Right ventricle myocardium inferior (tissue), 1 donor: ENCODE data around the gene PIK3C3. TPM values are rescaled to one million over a fixed set of nuclear protein-coding genes. Genes with fewer than 3 reads are reported as not detected.

Experiments used
- ATAC-seq: fragments of 200-7000 bp; cut with Tn5 transposase; one replicate; pipeline ENCODE4 v1.9.1; 2020; ENCODE audit warnings: mild to moderate bottlenecking, moderate library complexity
- DNase-seq: peaks from one replicate; pipeline ENCODE4 v3.0.0; 2021; ENCODE audit errors: missing footprints
- intact Hi-C: fragments of 100-400 bp; cut with DNase I; formaldehyde crosslinking; loops from one replicate; pipeline ENCODE4 v1.11.0; 2022
- total RNA-seq: library from RNA; stranded (reverse); fragmentation: NEBNext Ultra II Directional; extraction: Animal tissue kit (Norgen Biotek cat#: 25700); gene quantifications from one replicate; pipeline ENCODE4 v1.2.1, GENCODE V29; 2021
- donor health status: DM: no; HTN: yes; CAD: no; lungs with severe emphysema.

The PIK3C3 gene
- total RNA-seq, 1 donor from 2014 or later = 30.6 TPM

- DNase-seq (no peak), ATAC-seq (no peak)
- intact Hi-C loops = no loop called here
Observed at GRCh38 chr18:41955688-41956087, 654 bp downstream of the PIK3C3 start.

- DNase-seq (no peak), ATAC-seq (no peak)
- intact Hi-C loops = no loop called here
Observed at GRCh38 chr18:41959045-41959444, 4.0 kb downstream of the PIK3C3 start.

- ATAC-seq = no peak
- intact Hi-C loops = no loop called here
- no peak for DNase-seq
Observed at GRCh38 chr18:41965634-41966255, 10.7 kb downstream of the PIK3C3 start.

GRCh38 chr18:41966943-41967342, 11.9 kb downstream of the PIK3C3 start:
- ATAC-seq (peak; percentile 34), DNase-seq (no peak)
- intact Hi-C loops = no loop called here

GRCh38 chr18:41967680-41968079, 12.6 kb downstream of the PIK3C3 start:
- intact Hi-C loops = no loop called here
- DNase-seq (no peak), ATAC-seq (no peak)

GRCh38 chr18:41969881-41970280, 14.8 kb downstream of the PIK3C3 start:
- ATAC-seq = no peak
- DNase-seq = no peak
- intact Hi-C loops = no loop called here

- intact Hi-C loops = no loop called here
- no peak for ATAC-seq
Observed at GRCh38 chr18:41972067-41972925, 17.3 kb downstream of the PIK3C3 start.

GRCh38 chr18:41973983-41974382, 18.9 kb downstream of the PIK3C3 start:
- intact Hi-C loops = no loop called here
- no peak for DNase-seq
- no peak for ATAC-seq

More at GRCh38 chr18:41972067-41972925, 17.3 kb downstream of the PIK3C3 start:
- no peak for DNase-seq

- ATAC-seq (no peak), DNase-seq (no peak)
- intact Hi-C loops = no loop called here
Observed at GRCh38 chr18:41974796-41975201, 19.8 kb downstream of the PIK3C3 start.

GRCh38 chr18:41975284-41975683, 20.2 kb downstream of the PIK3C3 start:
- DNase-seq (no peak), ATAC-seq (no peak)
- intact Hi-C loops = no loop called here

GRCh38 chr18:41977233-41977632, 22.2 kb downstream of the PIK3C3 start:
- intact Hi-C loops = no loop called here
- no peak for DNase-seq
- ATAC-seq = no peak

GRCh38 chr18:41982942-41983660, 28.1 kb downstream of the PIK3C3 start:
- ATAC-seq = no peak
- intact Hi-C loops = no loop called here
- DNase-seq = no peak

GRCh38 chr18:41985914-41986313, 30.9 kb downstream of the PIK3C3 start:
- no peak for ATAC-seq
- DNase-seq = no peak
- intact Hi-C loops = no loop called here

GRCh38 chr18:41989508-41989907, 34.5 kb downstream of the PIK3C3 start:
- no peak for ATAC-seq
- no peak for DNase-seq
- intact Hi-C loops = no loop called here

GRCh38 chr18:41992066-41992465, 37.0 kb downstream of the PIK3C3 start:
- ATAC-seq = no peak
- DNase-seq = no peak
- intact Hi-C loops = no loop called here

- intact Hi-C loops = no loop called here
- ATAC-seq = no peak
- no peak for DNase-seq
Observed at GRCh38 chr18:41992703-41993102, 37.7 kb downstream of the PIK3C3 start.

- no peak for ATAC-seq
- intact Hi-C loops = no loop called here
- no peak for DNase-seq
Observed at GRCh38 chr18:41993151-41993550, 38.1 kb downstream of the PIK3C3 start.

- intact Hi-C loops = no loop called here
- no peak for ATAC-seq
- no peak for DNase-seq
Observed at GRCh38 chr18:41996020-41996419, 41.0 kb downstream of the PIK3C3 start.

GRCh38 chr18:41999751-42000150, 44.7 kb downstream of the PIK3C3 start:
- intact Hi-C loops = no loop called here
- ATAC-seq (no peak), DNase-seq (no peak)

- DNase-seq = no peak
- intact Hi-C loops = no loop called here
Observed at GRCh38 chr18:42001801-42002200, 46.8 kb downstream of the PIK3C3 start.

More at GRCh38 chr18:42001801-42002200, 46.8 kb downstream of the PIK3C3 start:
- ATAC-seq = no peak
